ENCODE measurements around the gene GFI1B.
"Not testable (repeated sequence)": the region's sequence is repeated elsewhere in the genome, so short reads cannot be mapped to it uniquely, and the experiment has no call there.

GFI1B gene

DNA sequence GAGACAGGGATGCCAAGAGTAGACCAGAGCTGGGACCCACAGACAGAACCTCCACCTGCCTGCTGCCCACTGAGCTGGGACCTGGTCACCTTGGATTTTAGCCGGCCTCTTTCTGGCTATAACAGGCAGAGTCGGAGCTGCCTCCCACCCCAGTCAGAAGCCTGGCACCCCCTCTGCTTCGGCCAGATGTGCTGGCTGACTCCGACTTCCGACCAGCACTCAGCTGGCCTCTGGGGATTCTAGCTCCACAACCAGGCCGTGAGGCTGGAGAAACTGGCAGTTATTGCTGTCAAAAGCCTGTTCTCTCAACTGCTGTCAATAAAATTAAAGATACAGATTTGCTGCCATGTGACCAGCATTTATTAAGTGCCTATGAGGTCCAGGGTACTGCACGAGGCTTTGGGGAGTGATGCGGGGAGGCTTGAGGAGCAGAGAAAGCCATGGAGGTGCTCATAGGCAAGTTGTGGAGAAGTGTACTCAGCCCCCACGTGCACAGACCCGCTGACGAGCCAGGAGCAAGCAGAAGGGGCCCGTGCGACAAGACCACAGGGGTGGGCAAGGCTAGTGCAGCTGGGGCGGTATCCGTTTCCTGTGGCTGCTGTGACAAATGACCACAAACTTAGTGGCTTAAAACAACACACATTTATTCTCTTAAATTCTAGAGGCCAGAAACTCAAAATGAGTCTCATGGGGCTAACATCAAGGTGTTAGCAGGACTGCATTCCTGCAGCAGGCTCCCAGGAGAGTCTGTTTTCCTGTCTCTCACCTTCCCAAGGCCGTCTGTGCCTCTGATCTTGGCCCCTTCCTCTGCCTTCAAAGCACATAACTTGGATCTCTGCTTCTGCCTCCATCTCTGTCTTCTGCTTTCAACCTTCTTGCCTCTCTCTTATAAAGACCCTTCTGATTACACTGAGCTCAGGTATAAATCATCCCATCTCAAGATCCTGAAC, 13.1 kb downstream of the GFI1B start:
- DNase-seq: no peak

DNA sequence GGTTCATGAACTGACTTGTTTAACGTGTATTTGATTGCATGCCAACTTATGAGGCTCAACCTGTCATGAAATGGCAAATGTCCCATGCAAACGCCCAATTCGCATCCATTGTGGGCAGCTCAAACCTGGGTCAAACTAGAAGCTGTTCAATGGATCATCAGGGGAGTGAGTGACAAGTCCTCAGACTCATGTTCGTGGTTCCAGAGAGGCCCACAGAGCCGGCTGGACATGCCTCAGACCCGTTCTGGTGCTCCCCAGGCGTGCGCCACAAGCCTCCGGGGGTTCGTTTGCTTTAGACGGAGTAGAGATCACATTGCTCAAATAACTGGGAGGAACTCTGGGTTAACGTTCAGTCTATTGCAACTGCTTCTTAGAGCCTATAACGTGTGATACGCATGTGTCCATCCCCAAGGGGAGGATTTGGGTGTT, 15.0 kb downstream of the GFI1B start:
- DNase-seq: no peak

DNA sequence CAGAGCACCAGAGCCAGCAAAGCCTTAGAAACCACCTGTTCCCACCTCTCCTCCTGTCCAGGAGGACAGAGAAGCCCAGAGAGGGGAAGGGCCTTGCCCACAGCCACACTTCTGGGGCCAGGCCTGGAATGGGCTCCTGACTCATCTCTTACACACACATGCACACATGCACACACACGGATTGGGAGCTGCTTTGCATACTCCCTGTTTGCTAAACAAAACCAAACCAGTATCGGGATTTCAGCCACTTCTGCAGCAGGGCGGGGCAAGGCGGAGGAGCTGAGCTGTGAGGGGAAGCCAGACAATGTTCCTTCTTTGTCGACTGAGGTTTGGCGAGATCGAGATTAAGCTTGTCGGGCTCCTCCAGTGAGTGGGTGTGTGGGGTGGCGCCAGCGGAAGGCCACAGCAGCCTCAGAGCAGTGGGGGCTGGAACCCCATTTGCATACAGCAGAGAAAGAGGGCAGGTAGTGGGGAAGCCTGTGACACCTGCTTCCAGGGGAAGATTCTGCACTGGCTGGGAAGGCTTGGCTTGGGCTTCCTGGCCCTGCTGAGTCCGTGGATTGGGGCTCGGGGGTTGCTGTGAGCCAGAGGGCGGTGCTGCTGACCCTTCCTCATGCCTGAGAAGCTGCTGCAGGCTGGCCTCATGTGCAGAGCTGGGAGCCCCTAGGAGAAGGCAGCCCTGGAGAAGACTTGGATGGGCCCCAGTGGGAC, 16.1 kb downstream of the GFI1B start:
- no peak for DNase-seq

DNA sequence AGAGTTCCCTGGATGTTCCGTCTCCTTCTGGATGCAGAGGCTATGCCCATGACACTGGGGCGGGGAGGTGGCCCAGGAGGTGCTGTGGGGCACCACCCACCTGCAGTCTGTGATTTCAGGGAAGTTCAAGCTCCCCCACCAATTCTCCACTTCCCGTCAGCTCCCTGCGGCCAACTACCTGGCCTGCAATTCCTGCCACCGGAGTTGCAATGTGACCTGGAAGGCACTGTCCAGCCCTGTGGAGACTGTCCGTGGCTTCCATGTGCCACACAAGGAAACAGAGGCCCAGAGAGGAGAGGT, 16.6 kb downstream of the GFI1B start:
- no peak for DNase-seq

DNA sequence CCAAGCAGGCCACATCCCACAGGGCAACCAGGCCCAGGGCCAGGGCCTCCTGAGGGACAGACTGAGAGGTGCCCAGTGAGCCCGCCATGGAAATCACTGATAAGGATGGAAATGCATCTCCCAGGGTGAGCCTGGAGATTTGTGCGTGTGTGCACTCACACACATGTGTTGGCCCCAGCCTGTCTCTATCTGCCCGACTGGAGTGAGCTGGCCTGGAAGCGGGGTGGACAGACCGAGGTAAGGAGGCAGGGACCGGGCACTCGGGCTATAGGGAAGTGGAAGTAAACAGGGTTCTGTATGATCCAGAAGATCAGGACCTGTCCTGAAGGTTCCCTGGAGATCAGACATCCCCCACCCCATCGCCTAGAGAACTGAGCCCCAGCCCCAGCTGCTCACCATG, 17.4 kb downstream of the GFI1B start:
- no peak for DNase-seq

DNA sequence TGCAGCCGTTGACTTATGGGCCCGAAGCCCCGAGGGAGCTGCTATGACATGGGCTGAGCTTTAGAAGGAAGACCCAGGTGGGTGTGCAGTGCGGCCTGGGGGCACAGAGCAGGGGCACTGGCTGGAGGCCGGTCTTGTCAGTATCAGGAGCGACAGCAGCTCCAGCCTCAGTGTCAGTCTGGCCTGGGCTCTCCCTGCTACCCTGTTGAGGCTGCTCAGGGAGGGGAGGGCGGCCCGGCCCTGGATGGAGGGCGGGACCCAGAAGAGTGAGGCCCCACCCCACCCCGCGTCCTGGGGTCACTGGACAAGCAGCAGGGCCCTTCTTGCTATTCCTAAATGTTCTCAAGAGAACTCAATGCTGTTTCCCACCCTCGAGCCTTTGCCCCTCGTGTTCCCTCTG, 18.0 kb downstream of the GFI1B start:
- DNase-seq: no peak

DNA sequence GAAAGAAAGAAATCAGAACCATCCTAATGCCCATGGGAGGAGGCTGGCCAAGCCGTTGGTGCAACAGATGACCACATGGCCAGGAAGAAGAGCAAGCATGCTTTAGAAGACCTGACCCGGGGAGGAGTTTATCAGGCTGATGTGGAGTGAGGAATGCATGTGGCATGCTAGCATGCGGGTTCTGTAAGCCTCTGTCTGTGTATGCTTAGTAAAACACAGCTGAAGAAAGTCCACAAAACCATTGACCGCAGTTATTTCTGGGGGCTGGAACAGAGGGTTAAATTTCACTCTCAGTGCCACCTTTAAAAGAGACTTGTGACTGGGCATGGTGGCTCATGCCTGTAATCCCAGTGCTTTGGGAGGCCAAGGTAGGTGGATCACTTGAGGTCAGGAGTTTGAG, 19.1 kb downstream of the GFI1B start:
- no peak for DNase-seq

DNA sequence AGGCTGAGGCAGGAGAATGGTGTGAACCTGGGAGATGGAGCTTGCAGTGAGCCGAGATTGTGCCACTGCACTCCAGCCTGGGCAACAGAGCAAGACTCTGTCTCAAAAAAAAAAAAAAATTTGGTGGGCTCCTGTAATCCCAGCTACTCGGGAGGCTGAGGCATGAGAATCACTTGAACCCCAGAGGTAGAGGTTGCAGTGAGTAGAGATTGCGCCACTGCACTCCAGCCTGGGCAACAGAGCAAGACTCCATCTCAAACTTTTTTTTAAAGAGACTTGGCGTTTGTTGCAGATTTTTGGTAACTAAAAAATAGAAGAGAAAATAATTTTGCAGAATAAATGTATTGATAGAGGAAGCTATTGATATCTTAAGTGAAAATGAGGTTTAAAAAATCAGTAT, 19.7 kb downstream of the GFI1B start:
- not testable (repeated sequence) for DNase-seq

DNA sequence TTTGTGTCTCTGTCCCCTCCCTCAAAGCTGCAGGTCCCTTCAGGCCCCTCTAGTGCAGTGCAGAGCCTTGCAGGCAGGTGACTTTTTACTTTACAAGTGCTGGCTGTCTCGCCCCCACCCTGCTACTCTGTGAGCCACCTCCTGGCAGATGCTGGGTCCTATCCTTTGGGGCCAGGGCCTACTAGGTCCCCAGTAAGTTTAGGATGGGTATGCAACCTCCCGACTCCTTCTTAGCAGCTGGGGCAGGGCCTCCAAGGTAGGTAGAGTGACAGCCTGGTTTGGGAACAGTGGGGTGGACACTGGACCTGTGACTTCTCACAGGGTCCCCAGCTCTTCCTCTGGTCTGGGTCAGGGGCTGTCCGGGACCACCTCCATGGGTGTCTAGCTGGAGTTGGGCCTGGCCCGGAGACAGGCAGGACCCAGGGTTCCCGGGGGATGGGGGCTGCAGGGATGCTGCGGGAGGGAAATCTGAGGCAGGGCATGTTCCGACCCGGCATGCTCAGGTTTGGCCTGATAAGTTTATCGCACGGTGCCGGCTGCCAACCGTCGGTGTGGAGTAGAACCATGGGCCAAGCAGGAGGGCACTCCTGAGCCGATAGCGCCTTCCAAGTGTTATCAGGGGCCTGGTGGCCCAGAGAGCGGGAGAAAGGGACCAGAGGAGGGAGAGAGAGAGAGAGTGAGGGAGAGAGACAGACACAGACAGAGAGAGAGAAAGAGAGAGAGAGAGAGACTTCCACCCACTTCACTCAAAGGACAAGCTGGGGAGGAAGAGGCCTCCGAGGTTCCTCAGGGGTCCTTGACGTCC, 20.5 kb downstream of the GFI1B start:
- DNase-seq: no peak

DNA sequence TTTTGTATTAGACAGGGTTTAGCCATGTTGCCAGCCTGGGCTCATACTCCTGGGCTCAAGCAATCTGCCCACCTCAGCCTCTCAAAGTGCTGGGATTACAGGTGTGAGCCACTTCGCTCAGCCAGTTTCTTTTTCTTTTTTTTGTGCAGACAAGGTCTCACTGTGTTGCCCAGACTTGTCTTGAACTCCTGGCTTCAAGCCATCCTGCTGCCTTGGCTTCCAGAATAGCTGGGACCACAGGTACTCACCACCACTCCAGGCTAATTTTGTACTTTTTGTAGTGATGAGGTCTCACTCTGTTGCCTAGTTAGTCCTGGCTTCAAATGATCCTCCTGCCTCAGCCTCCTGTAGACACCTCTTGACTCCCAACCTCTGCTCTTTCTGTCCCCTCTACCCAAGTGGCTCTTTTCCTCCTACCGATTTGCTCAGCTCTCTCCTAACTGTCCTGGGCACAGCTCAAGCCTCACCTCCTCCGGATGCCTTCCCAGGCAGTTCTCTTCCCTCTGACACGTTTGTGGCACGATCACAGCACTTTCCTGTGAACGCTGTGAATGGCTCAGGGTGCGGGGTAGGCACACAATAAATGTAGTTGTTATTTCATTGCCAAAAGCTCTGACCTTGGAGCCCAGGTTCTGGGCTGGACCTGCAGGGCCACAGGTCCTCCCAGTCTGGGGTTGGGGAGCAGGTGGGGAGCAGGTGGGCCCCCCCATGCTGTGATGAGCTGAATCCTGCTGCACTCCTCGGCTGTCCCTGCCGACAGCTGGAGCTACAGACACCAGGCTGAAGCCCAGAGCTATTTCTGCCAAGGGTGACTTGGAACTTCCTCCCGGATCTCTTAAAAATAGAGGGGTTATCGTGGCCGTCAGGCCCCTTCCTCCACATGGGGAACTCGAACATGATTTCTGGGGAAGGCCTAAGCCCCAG, 23.9 kb downstream of the GFI1B start:
- no peak for DNase-seq

DNA sequence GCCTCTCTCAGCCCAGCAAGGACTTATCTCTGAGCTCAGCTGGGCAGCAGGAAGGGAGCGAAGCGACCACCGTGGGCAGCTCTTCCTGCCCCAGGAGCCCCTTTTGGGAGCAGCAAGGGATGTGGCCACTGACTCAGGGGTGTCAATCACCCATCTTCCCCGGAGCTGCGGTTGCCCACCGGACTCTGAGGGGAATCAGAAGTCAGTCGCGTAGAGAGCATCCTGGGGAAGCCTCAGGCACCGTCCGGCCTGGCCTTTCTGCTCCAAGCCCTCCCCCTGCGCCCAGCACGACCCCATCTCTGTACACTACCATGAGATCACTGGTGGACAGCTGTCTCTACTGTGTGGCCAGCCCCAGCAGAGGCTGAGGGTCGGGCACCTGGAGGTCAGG, 24.6 kb downstream of the GFI1B start:
- DNase-seq: no peak

DNA sequence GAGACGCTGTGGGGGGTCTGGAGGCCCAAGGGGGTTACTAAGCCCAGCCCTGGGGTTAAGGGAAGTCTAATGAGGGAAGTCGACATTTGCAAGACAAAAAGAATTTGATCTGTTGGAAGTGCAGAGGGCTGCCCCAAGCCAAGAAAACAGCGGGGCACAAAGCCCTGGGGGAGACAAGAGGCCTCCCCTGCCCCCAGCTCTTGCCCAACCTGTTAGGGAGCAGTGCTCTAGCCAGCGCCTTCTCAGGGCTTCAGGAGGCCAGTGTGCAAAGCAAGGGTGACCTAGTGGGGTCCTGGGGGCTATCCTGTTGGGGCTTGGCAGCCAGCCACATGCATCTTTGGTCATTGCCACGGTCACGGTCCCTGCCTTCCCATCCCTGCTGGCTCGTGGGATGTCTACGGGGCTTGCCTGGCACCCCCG, 25.2 kb downstream of the GFI1B start:
- no peak for DNase-seq

DNA sequence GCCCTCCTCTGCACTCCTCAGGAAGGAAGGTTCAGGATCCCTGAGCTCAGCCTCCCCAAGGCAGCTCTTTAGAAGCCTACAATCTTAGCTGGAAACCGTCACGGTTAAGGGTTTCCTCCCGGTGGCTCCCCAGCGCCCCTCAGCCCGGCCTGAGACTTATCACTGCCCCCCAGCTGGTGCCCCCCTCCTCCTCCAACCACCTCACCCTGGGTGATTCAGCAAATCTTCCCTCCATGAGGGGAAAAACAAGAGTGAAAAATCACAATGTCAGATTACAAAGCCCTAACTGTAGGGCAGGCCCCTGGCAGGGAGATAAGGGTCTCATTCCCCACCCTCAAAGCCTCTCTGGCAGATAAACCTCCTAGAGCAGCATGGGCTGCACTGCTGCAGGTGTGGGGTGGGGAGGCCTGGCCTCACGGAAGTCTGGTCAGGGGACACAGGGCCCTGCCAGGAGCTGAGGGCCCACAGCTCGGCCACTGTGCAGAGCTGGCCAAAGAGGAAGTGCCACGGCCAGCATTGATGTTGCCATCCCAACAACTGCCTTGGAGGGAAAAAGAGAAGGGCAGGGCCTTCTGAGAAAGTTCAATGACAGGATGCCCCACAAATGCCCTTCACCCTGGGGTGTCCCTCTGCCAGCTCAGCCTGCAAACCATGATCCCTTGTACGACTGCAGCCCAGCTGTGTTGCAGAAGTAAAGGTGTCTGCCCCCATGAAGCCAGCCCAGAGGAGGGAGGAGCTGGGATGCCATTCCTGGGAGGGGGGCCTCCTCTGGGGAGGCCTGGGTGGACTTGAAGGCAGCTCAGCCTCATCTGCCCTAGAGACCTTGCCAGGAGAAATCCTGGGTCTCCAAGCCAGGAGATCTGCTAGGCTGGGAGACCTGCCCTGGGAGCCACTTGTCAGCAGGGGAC, 25.9 kb downstream of the GFI1B start:
- DNase-seq: no peak

DNA sequence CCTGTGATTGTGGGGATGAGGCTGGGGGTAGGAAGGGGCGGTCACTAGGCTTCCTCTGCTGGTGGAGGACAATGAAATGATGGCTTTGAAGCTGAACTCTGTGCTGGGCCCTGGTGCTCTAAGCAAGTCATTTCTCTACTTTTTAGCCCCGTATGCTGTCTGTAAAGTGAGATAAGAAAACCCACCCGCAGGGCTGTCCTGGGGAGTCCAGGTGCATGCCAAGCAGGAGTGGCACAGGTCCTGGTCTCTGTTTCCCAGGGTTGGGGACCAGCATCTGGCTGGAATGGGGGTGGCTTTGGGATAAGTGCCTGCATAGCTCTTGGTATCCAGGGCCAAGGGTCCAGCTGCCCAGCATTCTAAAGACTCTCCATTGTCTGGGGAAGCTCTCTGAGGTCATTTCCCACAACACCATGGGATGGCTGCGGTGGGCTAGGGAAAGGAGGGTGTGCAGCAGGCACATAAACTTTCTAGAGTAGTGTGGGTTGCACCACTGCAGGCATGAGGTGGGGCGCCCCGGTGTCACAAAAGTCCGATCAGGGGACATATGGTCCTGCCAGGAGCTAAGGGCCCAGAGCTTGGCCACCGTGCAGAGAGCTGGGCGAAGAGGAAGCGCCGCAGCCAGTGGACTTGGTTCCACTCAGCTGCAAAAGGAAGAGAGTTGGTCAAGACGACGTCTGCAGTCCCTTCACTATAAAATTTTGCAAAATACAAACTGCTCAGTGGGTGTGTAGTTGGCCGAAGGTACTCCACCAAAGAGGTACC, 26.7 kb downstream of the GFI1B start:
- no peak for DNase-seq

DNA sequence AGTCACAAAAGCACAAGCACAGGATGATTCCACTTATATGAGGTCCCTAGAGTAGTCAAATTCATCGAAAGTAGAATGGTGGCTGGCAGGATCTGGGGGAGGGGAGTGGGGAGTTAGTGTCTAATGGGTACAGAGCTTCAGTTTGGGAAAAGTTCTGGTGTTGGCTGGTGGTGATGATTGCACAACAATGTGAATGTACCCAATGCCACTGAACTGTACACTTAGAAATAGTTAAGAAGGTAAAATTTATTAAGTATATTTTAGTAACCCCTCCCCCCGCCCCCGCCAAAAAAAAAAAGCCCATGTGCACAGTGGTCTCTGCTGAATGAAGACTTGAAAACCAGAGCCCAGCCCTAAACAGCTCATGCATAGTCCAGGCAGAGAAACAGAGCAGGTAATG, 27.5 kb downstream of the GFI1B start:
- DNase-seq: no peak

DNA sequence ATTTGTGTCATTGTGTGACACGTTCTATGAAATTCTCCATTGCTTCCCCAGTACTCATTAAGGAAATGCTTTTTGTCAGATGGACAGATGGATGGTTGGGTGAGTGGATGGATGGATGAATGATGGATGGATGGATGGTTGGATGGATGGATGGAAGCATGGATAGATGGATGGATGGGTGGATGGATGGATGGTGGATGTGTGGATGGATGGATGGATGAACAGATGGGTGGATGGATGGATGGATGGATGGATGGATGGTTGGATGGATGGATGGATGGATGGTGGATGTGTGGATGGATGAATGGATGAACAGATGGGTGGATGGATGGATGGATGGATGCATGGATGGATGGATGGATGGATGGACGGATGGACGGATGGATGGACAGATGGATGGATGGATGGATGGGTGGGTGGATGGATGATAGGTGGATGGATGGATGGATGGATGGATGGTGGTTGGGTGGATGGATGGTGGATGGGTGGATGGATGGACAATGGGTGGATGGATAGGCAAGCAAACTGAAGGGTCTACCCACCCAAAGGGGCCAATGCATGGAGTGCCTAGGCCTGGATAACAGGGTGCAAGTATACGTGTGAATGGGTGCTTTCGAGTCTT, 28.3 kb downstream of the GFI1B start:
- no peak for DNase-seq

DNA sequence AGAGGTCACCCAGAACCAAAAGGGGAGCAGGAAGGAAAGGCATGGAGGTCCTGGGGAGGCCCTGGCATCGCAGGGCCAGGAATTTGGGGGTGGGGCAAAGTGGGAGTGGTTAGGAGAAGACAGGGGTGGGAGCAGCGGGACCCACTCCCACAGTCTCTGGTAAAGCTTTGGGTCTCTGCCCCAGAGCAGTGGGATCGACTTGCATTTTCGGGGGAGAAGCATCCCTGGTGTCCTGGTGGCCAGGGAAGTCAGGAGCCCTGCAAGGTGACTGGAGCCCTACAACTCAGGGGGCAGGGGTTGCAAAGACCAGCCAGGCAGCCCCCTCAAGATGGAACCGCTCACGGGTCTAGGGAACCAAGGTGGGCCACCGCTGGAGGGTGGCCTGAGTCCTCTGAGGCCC, 29.9 kb downstream of the GFI1B start:
- DNase-seq: no peak

DNA sequence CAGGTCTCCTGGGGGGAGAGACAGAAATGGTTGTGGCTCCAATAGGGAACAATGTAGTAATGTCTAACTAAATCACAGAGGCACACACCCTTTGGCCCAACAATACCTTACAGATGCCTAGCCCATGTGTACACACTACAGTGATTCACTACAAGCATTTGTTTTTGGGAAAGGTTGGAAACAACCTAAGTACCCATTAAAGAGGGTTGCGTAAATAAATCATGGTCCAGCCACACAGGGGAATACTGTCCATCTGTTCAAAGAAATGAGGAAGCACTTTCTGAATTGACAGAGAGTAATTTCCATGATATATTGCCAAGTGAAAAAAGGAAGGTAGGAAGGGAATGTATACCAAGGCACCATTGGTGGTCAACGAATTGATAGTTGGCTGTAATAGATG, 30.3 kb downstream of the GFI1B start:
- DNase-seq: no peak

DNA sequence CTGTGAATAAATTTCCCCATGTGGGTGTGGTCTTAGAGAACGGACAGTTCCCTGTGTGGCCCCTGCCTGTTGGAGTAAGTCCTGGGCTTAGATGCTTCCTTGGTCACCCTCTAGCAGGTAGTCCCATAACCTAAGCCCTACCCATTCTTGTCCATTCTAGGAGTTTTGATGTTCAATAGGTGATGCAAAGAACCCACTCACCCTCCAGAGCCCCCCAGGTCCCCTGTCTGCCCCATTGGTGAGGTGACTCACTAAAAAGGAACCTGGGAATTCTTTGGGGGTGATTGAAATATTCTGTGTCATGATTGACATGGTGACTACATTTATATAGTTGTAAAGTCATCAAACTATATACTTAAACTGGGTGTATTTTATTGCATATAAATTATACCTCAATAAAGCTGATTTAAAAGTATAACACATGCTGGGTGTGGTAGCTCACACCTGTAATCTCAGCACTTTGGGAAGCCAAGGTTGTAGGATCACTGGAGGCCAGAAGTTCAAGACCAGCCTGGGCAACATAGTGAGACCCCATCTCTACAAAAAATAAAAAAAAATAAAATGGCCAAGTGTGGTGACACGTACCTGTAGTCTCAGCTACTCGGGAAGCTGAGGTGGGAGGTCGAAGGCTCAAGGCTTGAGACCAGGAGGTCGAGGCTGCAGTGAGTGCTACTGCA, 31.6 kb downstream of the GFI1B start:
- DNase-seq: no peak

Measured in T-helper 9 cell (primary cell).